Measurements from ENCODE around the gene OR56A3. TPM values are rescaled to one million over a fixed set of nuclear protein-coding genes. Genes with fewer than 3 reads are reported as not detected.

OR56A3 gene
- total RNA-seq, 1 experiment from 2014 or later = not detected

- no TSS peak for BruUV-seq (replicated peaks)
- no peak for TF ChIP-seq CTCF (IDR thresholded peaks at IDR 0.05; ENCODE audit: insufficient read depth in 1 of 2, low read depth in 1 of 2, low read length in 1 of 2, severe bottlenecking in 1 of 2, unreplicated experiment in 1 of 2)
- no peaks in the 10 kb centered on the region for H3K9me3 ChIP-seq
- intact Hi-C loops (cut with micrococcal nuclease; ENCODE audit: unreplicated experiment) = no loop called here
- no peaks in the 10 kb centered on the region for H3K4me1 ChIP-seq
- CTCF ChIA-PET = no interaction called here
- Mint-ChIP-seq H3K36me3 (ENCODE audit: insufficient read depth, unreplicated experiment) (no peaks in the 10 kb centered on the region), H3K4me3 (ENCODE audit: unreplicated experiment) (no peak overlapping the region), H3K4me1 (ENCODE audit: low read depth, unreplicated experiment) (no peaks in the 10 kb centered on the region), H3K9me3 (ENCODE audit: unreplicated experiment) (peaks cover 51% of the 10 kb centered on the region), H3K27me3 (ENCODE audit: insufficient read depth, unreplicated experiment) (peaks cover 5% of the 10 kb centered on the region), H3K27ac (ENCODE audit: unreplicated experiment) (no peak overlapping the region)
- H3K27me3 ChIP-seq (replicated peaks; ENCODE audit: control insufficient read depth, insufficient read depth, low read length) = no peaks in the 10 kb centered on the region
- DNase-seq = no peak
- H3K36me3 ChIP-seq (ENCODE audit: control insufficient read depth, insufficient read depth, low read length) = no peaks in the 10 kb centered on the region
- POLR2A ChIA-PET = no interaction called here
- no peak overlapping the region for H3K4me3 ChIP-seq (ENCODE audit: low read depth, low read length)
These were observed 9.4 kb upstream of the OR56A3 start for GRCh38 chr11:5932671-5933070.

- ChIA-PET POLR2A (no interaction called here), CTCF (no interaction called here)
- Mint-ChIP-seq H3K27me3 (ENCODE audit: insufficient read depth, unreplicated experiment) (peaks cover 5% of the 10 kb centered on the region), H3K4me3 (ENCODE audit: unreplicated experiment) (no peak overlapping the region), H3K27ac (ENCODE audit: unreplicated experiment) (no peak overlapping the region), H3K9me3 (ENCODE audit: unreplicated experiment) (peaks cover 52% of the 10 kb centered on the region), H3K4me1 (ENCODE audit: low read depth, unreplicated experiment) (no peaks in the 10 kb centered on the region), H3K36me3 (ENCODE audit: insufficient read depth, unreplicated experiment) (no peaks in the 10 kb centered on the region)
- no peak for TF ChIP-seq CTCF (IDR thresholded peaks at IDR 0.05; ENCODE audit: insufficient read depth in 1 of 2, low read depth in 1 of 2, low read length in 1 of 2, severe bottlenecking in 1 of 2, unreplicated experiment in 1 of 2)
- no peaks in the 10 kb centered on the region for H3K9me3 ChIP-seq
- H3K4me3 ChIP-seq (ENCODE audit: low read depth, low read length) = no peak overlapping the region
- no peaks in the 10 kb centered on the region for H3K27me3 ChIP-seq (replicated peaks; ENCODE audit: control insufficient read depth, insufficient read depth, low read length)
- intact Hi-C loops (cut with micrococcal nuclease; ENCODE audit: unreplicated experiment) = no loop called here
- no peak for DNase-seq
- no peaks in the 10 kb centered on the region for H3K36me3 ChIP-seq (ENCODE audit: control insufficient read depth, insufficient read depth, low read length)
- BruUV-seq (replicated peaks) = no TSS peak
- no peaks in the 10 kb centered on the region for H3K4me1 ChIP-seq
These were observed 8.9 kb upstream of the OR56A3 start for GRCh38 chr11:5933116-5933515.

GRCh38 chr11:5937868-5938602 is 4.0 kb upstream of the OR56A3 start:
- Mint-ChIP-seq H3K9me3 (ENCODE audit: unreplicated experiment) (peaks cover 12% of the 10 kb centered on the region), H3K27me3 (ENCODE audit: insufficient read depth, unreplicated experiment) (peaks cover 4% of the 10 kb centered on the region), H3K4me3 (ENCODE audit: unreplicated experiment) (no peak overlapping the region), H3K27ac (ENCODE audit: unreplicated experiment) (no peak overlapping the region), H3K4me1 (ENCODE audit: low read depth, unreplicated experiment) (no peaks in the 10 kb centered on the region), H3K36me3 (ENCODE audit: insufficient read depth, unreplicated experiment) (no peaks in the 10 kb centered on the region)
- H3K9me3 ChIP-seq = no peaks in the 10 kb centered on the region
- intact Hi-C loops (cut with micrococcal nuclease; ENCODE audit: unreplicated experiment) = no loop called here
- ChIA-PET CTCF (no interaction called here), POLR2A (no interaction called here)
- H3K27me3 ChIP-seq (replicated peaks; ENCODE audit: control insufficient read depth, insufficient read depth, low read length) = no peaks in the 10 kb centered on the region
- no peak for DNase-seq
- BruUV-seq (replicated peaks) = no TSS peak
- no peak for TF ChIP-seq CTCF (IDR thresholded peaks at IDR 0.05; ENCODE audit: insufficient read depth in 1 of 2, low read depth in 1 of 2, low read length in 1 of 2, severe bottlenecking in 1 of 2, unreplicated experiment in 1 of 2)
- no peaks in the 10 kb centered on the region for H3K4me1 ChIP-seq
- no peaks in the 10 kb centered on the region for H3K36me3 ChIP-seq (ENCODE audit: control insufficient read depth, insufficient read depth, low read length)
- H3K4me3 ChIP-seq (ENCODE audit: low read depth, low read length) = no peak overlapping the region
